ENCODE measurements around the gene KRT79. TPM values are rescaled to one million over a fixed set of nuclear protein-coding genes. Genes with fewer than 3 reads are reported as not detected.

Gene KRT79
- total RNA-seq, 2 experiments from 2014 or later, result 0.23 to 0.44 TPM

GRCh38 chr12:52783563-52784316 is 50.4 kb downstream of the KRT79 start:
- POLR2A ChIA-PET, result no interaction called here
- CTCF ChIA-PET, result no interaction called here

- ChIA-PET CTCF (interaction anchor here (0.7 to 1.3 kb wide), 2 partner anchors 8 to 91 kb away, joined by 4 read pairs; no protein-coding TSS in a partner anchor), POLR2A (no interaction called here)
Observed at GRCh38 chr12:52782502-52782901, 51.6 kb downstream of the KRT79 start.

- POLR2A ChIA-PET, result no interaction called here
- CTCF ChIA-PET, result interaction anchor here (1.3 to 1.6 kb wide), 2 partner anchors 8 to 9 kb away, joined by 4 read pairs; no protein-coding TSS in a partner anchor
Observed at GRCh38 chr12:52781399-52782082, 52.6 kb downstream of the KRT79 start.

- CTCF ChIA-PET, result interaction anchor here (1.6 kb wide), 1 partner anchor 9 kb away, joined by 4 read pairs; no protein-coding TSS in a partner anchor
- POLR2A ChIA-PET, result no interaction called here
Observed at GRCh38 chr12:52779914-52780313, 54.2 kb downstream of the KRT79 start.

GRCh38 chr12:52778833-52779232 is 55.3 kb downstream of the KRT79 start:
- ChIA-PET CTCF (no interaction called here), POLR2A (no interaction called here)

- POLR2A ChIA-PET, result no interaction called here
Observed at GRCh38 chr12:52777566-52777965, 56.5 kb downstream of the KRT79 start.

GRCh38 chr12:52776913-52777395 is 57.2 kb downstream of the KRT79 start, which contains the start of gene KRT76:
Gene KRT76, minus strand, starts transcription at chr12:52777345. Its CDS starts 54 bp downstream, at chr12:52777291.
- POLR2A ChIA-PET, result no interaction called here
- CTCF ChIA-PET, result interaction anchor here (0.8 kb wide), 1 partner anchor 103 kb away, joined by 3 read pairs; no protein-coding TSS in a partner anchor

More at GRCh38 chr12:52777566-52777965, 56.5 kb downstream of the KRT79 start:
- CTCF ChIA-PET, result interaction anchor here (0.8 kb wide), 1 partner anchor 102 kb away, joined by 3 read pairs; no protein-coding TSS in a partner anchor

GRCh38 chr12:52776435-52776834 is 57.7 kb downstream of the KRT79 start:
- ChIA-PET POLR2A (no interaction called here), CTCF (no interaction called here)

GRCh38 chr12:52774629-52775250 is 59.4 kb downstream of the KRT79 start:
- ChIA-PET POLR2A (no interaction called here), CTCF (no interaction called here)

GRCh38 chr12:52772772-52773171 is 61.3 kb downstream of the KRT79 start:
- ChIA-PET CTCF (no interaction called here), POLR2A (no interaction called here)

GRCh38 chr12:52772188-52772587 is 61.9 kb downstream of the KRT79 start:
- ChIA-PET POLR2A (no interaction called here), CTCF (no interaction called here)

- POLR2A ChIA-PET, result no interaction called here
- CTCF ChIA-PET, result no interaction called here
Observed at GRCh38 chr12:52771505-52771904, 62.6 kb downstream of the KRT79 start.

Other genes starting within 250 kb of the KRT79 start
- gene KRT72, start 232.8 kb downstream of the KRT79 start, total RNA-seq, result not detected
- not detected for gene KRT73, start 215.8 kb downstream of the KRT79 start, total RNA-seq
- gene KRT2, start 182.1 kb downstream of the KRT79 start, total RNA-seq, result not detected
- not detected for gene KRT1, start 153.9 kb downstream of the KRT79 start, total RNA-seq
- not detected for gene KRT77, start 130.8 kb downstream of the KRT79 start, total RNA-seq
- not detected for gene KRT76, start 57.0 kb downstream of the KRT79 start, total RNA-seq
- gene KRT3, start 38.2 kb downstream of the KRT79 start, total RNA-seq, result not detected
- not detected for gene KRT4, start 20.2 kb downstream of the KRT79 start, total RNA-seq
- not detected for gene KRT78, start 14.7 kb upstream of the KRT79 start, total RNA-seq
- not detected for gene KRT8, start 70.8 kb upstream of the KRT79 start, total RNA-seq
- 1 to 10 TPM; 4.5 to 4.9 TPM for gene KRT18, start 114.8 kb upstream of the KRT79 start, total RNA-seq
- 100 to 1,000 TPM; 673 to 696 TPM for gene EIF4B, start 172.1 kb upstream of the KRT79 start, total RNA-seq
- 1 to 10 TPM; 2.1 to 2.3 TPM for gene TNS2, start 215.8 kb upstream of the KRT79 start, total RNA-seq
- gene SPRYD3, start 245.1 kb upstream of the KRT79 start, total RNA-seq, result 10 to 100 TPM; 33.9 to 36.5 TPM

Measured in activated CD8-positive, alpha-beta memory T cell treated with anti-CD3 and anti-CD28 coated beads for 36 hours (primary cell).